Heart left ventricle (tissue), 13 donors: ENCODE data around the gene RGS12.

Source experiments
- POLR2A ChIP-seq, 2 donors: fragments of 450-650 bp; IDR thresholded peaks; one replicate each; pipeline ENCODE4 v1.6.1; 2017; ENCODE audit warnings: antibody characterized with exemption in 2 of 2, mild to moderate bottlenecking in 2 of 2, moderate library complexity in 2 of 2
- TF ChIP-seq, protein P1 (sequence below), 12 donors: fragments of 200-600 bp; sonication (generic) in 4 of 12; IDR thresholded peaks; one replicate each; pipeline versions ENCODE4 v1.5.0 to v1.8.0; 2018 to 2022; ENCODE audit warnings: antibody characterized with exemption in 12 of 12, mild to moderate bottlenecking in 5 of 12
- donor health status: ischemic (EF 13 %, LVEDD 7.1; RV severe dilation, severe dysfunction).
- donor health status: DM: no; HTN: yes; CAD: no.
- donor health status: DM: no; HTN: no; CAD: no.
- donor health status: ischemic (EF 25% LVEDD 6.9; RV normal size, moderate dysfunction).
- donor health status: ischemic (EF 25% LVEDD 5.7; RV mildly dilated, moderate dysfunction).
- donor health status: ischemic (EF 35%, LVEDD 5.7; RV mildly dilated, moderate dysfunction).
- donor health status: nonischemic (EF 11% LVEDD 7.7; RV severe dilation, severe dysfunction).
- donor health status: DM: yes; HTN: yes; CAD: no.
- donor health status: PGD.
- donor health status: ischemic (EF 29% LVEDD 5.4; RV normal size, mild dysfunction).
- donor health status: nonischemic (EF 23%, LVEDD 6.1; RV moderate dilation, normal function).

DNA sequence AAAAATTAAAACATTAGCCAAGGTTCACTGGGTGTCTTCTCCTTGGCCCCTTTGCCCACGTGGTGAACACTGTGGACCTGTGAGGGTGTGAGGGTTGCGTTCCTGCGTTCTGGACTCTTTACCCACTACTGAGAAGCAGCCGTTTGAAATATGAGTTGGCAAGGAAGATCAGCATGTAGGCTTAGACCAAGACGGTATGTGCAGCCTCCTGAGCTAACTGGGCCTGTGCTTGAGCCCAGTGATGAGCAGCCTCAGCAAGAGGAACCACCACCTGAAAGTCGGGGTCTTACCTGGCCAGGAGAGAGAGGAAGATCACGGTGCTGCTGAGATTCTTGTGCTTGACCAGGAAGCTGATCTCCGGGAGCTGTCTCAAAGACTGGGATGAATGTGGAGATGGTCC, 19.5 kb downstream of the RGS12 start:
- TF ChIP-seq, protein P1, sequence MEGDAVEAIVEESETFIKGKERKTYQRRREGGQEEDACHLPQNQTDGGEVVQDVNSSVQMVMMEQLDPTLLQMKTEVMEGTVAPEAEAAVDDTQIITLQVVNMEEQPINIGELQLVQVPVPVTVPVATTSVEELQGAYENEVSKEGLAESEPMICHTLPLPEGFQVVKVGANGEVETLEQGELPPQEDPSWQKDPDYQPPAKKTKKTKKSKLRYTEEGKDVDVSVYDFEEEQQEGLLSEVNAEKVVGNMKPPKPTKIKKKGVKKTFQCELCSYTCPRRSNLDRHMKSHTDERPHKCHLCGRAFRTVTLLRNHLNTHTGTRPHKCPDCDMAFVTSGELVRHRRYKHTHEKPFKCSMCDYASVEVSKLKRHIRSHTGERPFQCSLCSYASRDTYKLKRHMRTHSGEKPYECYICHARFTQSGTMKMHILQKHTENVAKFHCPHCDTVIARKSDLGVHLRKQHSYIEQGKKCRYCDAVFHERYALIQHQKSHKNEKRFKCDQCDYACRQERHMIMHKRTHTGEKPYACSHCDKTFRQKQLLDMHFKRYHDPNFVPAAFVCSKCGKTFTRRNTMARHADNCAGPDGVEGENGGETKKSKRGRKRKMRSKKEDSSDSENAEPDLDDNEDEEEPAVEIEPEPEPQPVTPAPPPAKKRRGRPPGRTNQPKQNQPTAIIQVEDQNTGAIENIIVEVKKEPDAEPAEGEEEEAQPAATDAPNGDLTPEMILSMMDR (IDR thresholded peaks at IDR 0.05), result no peak
- TF ChIP-seq POLR2A (IDR thresholded peaks at IDR 0.05), result no peak
